ENCODE results near the gene KCNQ2.

KCNQ2 gene

DNA sequence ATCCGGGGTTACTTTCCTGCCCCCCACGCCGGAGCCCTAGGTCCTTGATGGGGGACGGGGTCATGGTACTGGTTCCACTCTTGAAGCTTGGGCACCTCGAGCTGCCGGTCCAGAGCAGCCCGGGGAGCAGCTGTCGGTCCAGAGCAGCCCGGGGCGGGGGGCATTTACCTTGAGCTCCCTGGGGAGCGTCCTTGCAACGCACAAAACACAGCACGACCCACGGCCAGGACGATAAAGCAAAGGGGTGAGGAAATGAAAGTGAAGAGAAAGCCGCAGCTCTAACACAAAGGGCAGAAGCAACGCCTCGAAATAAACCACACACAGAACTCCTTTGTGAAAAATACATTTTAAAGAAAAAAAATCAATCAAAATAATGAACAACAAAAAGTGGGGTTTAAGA, 39.1 kb downstream of the KCNQ2 start:
- Histone ChIP-seq H3K4me1 (ENCODE audit: insufficient read depth, low read length) (peaks cover 3% of the 10 kb centered on the region), H3K36me3 (ENCODE audit: insufficient read depth, low read length) (peaks cover 18% of the 10 kb centered on the region), H2AFZ (ENCODE audit: low read depth, low read length) (no peak overlapping the region), H3K4me3 (ENCODE audit: low read length) (no peak overlapping the region), H3K9me3 (ENCODE audit: low read length) (no peaks in the 10 kb centered on the region), H3K27me3 (ENCODE audit: insufficient read depth, low read length) (no peaks in the 10 kb centered on the region)

DNA sequence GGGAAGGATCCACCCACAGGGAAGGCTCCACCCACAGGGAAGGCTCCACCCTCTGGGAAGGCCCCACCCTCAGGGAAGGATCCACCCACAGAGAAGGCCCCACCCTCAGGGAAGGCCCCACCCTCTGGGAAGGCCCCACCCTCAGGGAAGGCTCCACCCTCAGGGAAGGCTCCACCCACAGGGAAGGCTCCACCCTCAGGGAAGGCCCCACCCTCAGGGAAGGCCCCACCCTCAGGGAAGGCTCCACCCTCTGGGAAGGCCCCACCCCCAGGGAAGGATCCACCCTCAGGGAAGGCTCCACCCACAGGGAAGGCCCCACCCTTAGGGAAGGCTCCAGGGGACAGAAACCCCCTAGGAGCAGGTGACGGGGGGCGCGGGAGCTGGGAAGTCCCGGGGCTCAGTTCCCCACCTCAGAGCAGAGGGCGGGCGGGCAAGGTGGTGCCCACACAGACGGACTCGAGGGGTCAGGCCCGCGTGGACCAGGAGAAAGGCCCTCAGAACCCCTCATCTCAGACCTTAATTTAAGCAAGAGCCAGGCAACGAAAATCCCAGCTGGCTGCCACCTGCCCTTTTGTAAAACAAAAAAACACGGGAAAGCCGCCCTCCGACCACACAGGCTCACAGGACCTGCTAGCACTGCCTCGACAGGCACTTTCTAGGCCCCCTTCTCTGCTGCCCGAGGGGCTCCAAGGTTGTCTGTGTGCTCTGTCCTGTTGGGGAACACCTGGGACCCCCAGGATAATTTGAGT, 39.7 kb downstream of the KCNQ2 start:
- peaks cover 20% of the 10 kb centered on the region for H3K36me3 ChIP-seq (ENCODE audit: insufficient read depth, low read length)
- H3K4me3 ChIP-seq (ENCODE audit: low read length): no peak overlapping the region
- no peaks in the 10 kb centered on the region for H3K27me3 ChIP-seq (ENCODE audit: insufficient read depth, low read length)
- no peak overlapping the region for H2AFZ ChIP-seq (ENCODE audit: low read depth, low read length)
- H3K4me1 ChIP-seq (ENCODE audit: insufficient read depth, low read length): peaks cover 3% of the 10 kb centered on the region
- H3K9me3 ChIP-seq (ENCODE audit: low read length): no peaks in the 10 kb centered on the region

DNA sequence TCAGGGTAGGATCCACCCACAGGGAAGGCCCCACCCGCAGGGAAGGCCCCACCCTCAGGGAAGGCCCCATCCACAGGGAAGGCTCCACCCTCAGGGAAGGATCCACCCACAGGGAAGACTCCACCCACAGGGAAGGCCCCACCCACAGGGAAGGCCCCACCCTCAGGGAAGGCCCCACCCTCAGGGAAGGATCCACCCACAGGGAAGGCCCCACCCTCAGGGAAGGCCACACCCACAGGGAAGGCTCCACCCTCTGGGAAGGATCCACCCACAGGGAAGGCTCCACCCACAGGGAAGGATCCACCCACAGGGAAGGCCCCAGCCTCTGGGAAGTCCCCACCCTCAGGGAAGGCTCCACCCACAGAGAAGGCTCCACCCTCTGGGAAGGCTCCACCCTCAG, 40.5 kb downstream of the KCNQ2 start:
- Histone ChIP-seq H3K4me3 (ENCODE audit: low read length) (no peak overlapping the region), H2AFZ (ENCODE audit: low read depth, low read length) (no peak overlapping the region), H3K36me3 (ENCODE audit: insufficient read depth, low read length) (peaks cover 21% of the 10 kb centered on the region), H3K27me3 (ENCODE audit: insufficient read depth, low read length) (no peaks in the 10 kb centered on the region), H3K4me1 (ENCODE audit: insufficient read depth, low read length) (peaks cover 3% of the 10 kb centered on the region), H3K9me3 (ENCODE audit: low read length) (peaks cover 4% of the 10 kb centered on the region)

DNA sequence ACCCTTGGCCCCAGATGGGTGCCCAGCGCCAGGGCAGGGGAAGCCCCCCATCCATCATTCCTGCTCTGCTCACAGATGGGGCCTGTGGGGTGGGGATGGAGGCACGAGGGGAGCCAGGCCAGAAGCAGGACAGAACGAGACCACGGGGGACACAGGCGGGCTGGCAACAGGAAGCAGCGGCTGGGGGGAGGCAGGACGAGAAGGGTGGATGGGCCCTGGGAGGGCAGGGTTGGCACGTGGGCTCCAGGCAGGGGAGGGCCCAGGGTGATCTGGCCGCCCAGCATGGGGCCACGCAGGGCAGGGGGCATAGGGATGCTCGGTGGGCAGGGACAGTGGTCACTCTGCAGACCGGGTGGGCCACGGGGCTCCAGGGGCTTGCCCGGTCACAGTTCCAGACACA, 41.6 kb downstream of the KCNQ2 start:
- no peak overlapping the region for H2AFZ ChIP-seq (ENCODE audit: low read depth, low read length)
- H3K9me3 ChIP-seq (ENCODE audit: low read length): peaks cover 6% of the 10 kb centered on the region
- H3K4me3 ChIP-seq (ENCODE audit: low read length): no peak overlapping the region
- no peaks in the 10 kb centered on the region for H3K27me3 ChIP-seq (ENCODE audit: insufficient read depth, low read length)
- peaks cover 27% of the 10 kb centered on the region for H3K36me3 ChIP-seq (ENCODE audit: insufficient read depth, low read length)
- H3K4me1 ChIP-seq (ENCODE audit: insufficient read depth, low read length): peaks cover 3% of the 10 kb centered on the region

DNA sequence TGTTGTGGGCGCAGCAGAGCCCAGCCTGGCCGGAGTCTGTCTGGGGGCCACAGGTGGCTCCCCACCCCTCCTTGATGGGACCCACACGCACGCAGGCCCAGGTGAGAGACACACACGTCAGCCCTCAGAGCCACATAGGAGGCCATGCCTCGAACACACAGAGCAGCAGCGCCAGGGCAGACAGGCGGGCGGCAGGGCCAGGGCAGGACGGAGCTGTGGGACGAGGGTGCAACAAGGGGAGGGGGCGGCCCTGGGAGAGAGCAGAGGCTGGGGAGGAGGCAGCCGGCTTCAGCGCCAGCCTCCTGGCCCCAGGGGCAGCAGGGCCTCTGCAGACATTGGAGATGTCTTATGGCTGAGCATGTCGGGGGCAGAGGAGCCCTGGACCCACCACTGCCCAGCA, 42.5 kb downstream of the KCNQ2 start:
- Histone ChIP-seq H3K27me3 (ENCODE audit: insufficient read depth, low read length) (no peaks in the 10 kb centered on the region), H2AFZ (ENCODE audit: low read depth, low read length) (no peak overlapping the region)

DNA sequence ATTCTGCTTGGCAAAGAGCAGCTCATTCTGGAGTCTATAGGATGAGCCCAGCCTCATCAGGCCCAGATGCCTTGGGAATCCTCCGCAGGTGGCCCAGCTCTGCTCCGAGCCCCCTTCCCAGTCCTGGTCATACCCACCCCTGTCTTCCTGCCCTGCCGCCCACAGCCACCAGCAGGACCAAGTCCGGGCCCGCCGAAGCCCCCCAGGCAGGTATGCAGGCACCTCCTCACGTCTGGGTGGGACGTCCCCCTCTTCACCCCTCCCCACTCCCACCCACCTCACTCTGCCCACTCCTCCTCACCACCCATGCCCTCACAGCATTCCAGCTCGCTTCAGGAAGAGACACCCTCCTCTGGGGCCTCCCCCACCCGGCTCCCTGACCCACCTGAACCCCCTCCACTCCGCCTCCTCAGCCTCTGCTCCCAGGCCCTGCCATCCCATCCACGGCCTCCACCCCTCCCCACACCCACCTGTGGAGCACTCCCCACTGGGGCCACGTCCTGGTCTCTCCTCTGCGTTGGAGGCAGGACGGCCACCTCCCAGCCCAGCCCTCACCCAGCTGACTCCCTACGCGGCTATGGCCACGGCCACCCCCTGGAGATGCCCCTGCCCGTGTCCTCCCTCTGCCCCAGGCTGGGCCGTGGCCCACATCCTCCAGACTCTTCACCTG, 43.4 kb downstream of the KCNQ2 start:
- Histone ChIP-seq H3K9me3 (ENCODE audit: low read length) (peaks cover 6% of the 10 kb centered on the region), H3K36me3 (ENCODE audit: insufficient read depth, low read length) (peaks cover 41% of the 10 kb centered on the region), H3K27me3 (ENCODE audit: insufficient read depth, low read length) (no peaks in the 10 kb centered on the region), H2AFZ (ENCODE audit: low read depth, low read length) (no peak overlapping the region), H3K4me3 (ENCODE audit: low read length) (no peak overlapping the region), H3K4me1 (ENCODE audit: insufficient read depth, low read length) (no peaks in the 10 kb centered on the region)

More for the DNA sequence above, 42.5 kb downstream of the KCNQ2 start:
- H3K4me3 ChIP-seq (ENCODE audit: low read length): no peak overlapping the region
- H3K4me1 ChIP-seq (ENCODE audit: insufficient read depth, low read length): peaks cover 3% of the 10 kb centered on the region
- H3K36me3 ChIP-seq (ENCODE audit: insufficient read depth, low read length): peaks cover 35% of the 10 kb centered on the region
- H3K9me3 ChIP-seq (ENCODE audit: low read length): peaks cover 6% of the 10 kb centered on the region

DNA sequence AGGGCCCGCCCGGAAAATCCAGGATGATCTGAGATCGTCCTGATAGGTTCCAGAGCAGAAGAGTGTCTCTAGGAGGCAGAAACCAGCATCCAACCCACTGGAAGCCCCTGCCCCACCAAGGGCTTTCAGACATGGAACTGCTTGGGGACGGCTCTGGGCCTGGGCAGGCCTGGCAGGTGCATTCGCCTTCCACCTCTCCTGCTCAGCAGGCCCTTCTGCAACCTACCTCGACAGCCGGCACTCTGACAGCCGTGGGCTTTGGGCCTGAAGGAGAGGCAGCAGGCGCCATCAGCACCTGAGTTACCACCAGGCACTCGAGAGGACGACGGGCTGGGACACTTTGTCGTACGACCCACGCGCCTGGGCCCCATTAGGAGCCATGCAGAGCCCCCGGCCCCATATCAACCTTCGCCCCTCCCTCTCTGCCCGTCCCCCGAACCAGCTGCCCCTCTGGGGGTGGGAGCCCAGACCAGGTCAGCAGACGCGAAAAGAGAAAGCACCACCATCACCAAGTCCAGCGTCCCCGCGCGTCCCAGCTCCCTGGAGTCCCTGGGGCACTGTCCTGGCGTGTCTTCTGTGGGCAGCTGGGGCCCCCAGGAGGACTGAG, 44.6 kb downstream of the KCNQ2 start:
- peaks cover 6% of the 10 kb centered on the region for H3K9me3 ChIP-seq (ENCODE audit: low read length)
- H3K4me1 ChIP-seq (ENCODE audit: insufficient read depth, low read length): no peaks in the 10 kb centered on the region
- H2AFZ ChIP-seq (ENCODE audit: low read depth, low read length): no peak overlapping the region
- peaks cover 51% of the 10 kb centered on the region for H3K36me3 ChIP-seq (ENCODE audit: insufficient read depth, low read length)
- no peak overlapping the region for H3K4me3 ChIP-seq (ENCODE audit: low read length)
- H3K27me3 ChIP-seq (ENCODE audit: insufficient read depth, low read length): no peaks in the 10 kb centered on the region

DNA sequence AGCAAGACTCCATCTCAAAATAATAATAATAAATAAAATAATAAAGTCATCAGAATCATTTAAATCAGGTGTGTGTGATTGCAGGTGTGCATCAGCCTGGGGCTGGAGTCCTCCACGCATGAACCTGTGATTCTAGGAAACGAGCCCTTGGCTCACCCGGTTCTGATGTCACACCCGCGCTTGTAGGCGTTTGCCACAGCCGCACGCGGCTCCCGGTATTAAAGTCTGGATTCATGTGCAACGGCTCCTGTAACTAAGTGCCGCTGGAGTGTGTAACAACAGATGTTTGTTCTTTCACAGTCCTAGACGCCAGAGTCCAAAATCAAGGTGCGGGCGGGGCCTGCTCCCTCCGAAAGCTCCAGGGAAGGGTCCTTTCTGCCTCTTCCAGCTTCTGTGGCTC, 45.2 kb downstream of the KCNQ2 start:
- no peak overlapping the region for H2AFZ ChIP-seq (ENCODE audit: low read depth, low read length)
- no peaks in the 10 kb centered on the region for H3K27me3 ChIP-seq (ENCODE audit: insufficient read depth, low read length)
- H3K4me3 ChIP-seq (ENCODE audit: low read length): no peak overlapping the region
- H3K9me3 ChIP-seq (ENCODE audit: low read length): peaks cover 6% of the 10 kb centered on the region
- no peaks in the 10 kb centered on the region for H3K4me1 ChIP-seq (ENCODE audit: insufficient read depth, low read length)
- peaks cover 55% of the 10 kb centered on the region for H3K36me3 ChIP-seq (ENCODE audit: insufficient read depth, low read length)

DNA sequence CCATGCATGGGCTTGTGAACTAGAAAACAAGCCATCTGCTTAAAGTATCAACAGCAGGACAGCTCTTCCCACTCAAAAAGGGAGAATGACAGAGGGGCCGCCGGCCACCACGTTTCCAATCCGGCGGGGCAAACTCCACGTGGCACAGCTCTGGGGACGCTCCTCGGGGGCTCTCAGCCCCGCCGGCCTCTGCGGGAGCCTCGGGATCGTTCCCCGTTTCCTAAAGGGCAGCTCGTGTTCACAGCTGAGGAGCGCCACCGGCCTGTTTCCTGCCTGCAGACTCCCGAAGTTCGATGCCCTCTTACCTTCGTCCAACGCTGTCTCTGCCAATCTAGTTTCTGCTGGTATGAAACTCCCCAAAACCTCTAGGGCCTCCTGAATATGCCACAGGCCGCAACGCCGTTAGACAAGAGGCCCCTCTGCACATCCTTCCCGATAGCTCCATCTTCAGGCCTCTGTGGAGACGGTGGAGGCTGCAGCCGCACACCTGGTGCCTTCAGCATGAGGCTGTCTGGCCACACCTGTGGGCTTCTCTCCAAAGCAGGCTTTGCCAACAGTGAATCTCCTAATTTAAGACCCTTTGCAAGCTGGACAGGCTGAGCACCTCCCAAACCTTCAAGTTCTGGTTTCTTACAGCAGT, 46.5 kb downstream of the KCNQ2 start:
- H2AFZ ChIP-seq (ENCODE audit: low read depth, low read length): no peak overlapping the region
- peaks cover 53% of the 10 kb centered on the region for H3K36me3 ChIP-seq (ENCODE audit: insufficient read depth, low read length)
- no peaks in the 10 kb centered on the region for H3K27me3 ChIP-seq (ENCODE audit: insufficient read depth, low read length)
- no peak overlapping the region for H3K4me3 ChIP-seq (ENCODE audit: low read length)
- peaks cover 6% of the 10 kb centered on the region for H3K9me3 ChIP-seq (ENCODE audit: low read length)
- H3K4me1 ChIP-seq (ENCODE audit: insufficient read depth, low read length): no peaks in the 10 kb centered on the region

DNA sequence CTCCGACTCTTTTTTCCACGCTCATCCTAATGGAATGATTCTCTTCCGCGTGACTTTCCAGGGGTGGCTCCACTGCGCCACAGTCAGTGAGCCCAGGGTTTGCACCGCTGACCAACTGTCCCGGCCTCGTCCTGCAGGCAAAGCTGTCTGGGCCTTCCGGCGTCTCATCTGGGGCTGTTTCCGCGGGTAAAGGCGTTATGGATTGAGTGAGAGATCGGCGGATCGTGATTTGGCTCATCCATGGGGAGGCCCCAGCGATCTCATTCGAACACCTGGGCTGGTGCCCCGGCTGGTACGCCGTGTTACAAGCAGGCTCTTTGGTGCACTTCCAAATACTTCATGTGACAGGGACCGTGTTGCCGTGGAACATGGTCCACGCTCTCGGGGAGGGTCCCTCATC, 47.8 kb downstream of the KCNQ2 start:
- Histone ChIP-seq H3K36me3 (ENCODE audit: insufficient read depth, low read length) (peaks cover 49% of the 10 kb centered on the region), H3K27me3 (ENCODE audit: insufficient read depth, low read length) (no peaks in the 10 kb centered on the region), H3K4me1 (ENCODE audit: insufficient read depth, low read length) (no peaks in the 10 kb centered on the region), H3K9me3 (ENCODE audit: low read length) (peaks cover 6% of the 10 kb centered on the region), H2AFZ (ENCODE audit: low read depth, low read length) (no peak overlapping the region), H3K4me3 (ENCODE audit: low read length) (no peak overlapping the region)

DNA sequence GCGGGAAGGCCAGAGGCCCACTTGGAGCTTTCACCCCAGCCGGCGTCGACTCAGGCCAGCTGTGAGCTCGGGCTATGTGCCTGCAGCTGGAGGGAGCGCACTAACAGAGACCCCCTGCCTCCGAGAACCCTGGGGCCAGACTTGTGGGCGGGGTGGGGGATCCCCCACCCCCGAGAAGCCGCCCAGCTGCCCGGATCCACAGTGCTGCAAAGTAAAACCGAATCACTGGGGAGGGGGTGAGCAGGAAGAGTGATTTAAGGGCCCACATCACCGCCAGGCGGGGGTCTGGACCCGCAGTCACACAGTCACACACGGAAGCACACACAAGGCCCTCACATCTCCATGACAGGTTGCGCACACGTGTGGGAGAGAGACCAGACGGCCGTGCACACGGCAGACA, 48.7 kb downstream of the KCNQ2 start:
- Histone ChIP-seq H3K36me3 (ENCODE audit: insufficient read depth, low read length) (peaks cover 52% of the 10 kb centered on the region), H3K27me3 (ENCODE audit: insufficient read depth, low read length) (no peaks in the 10 kb centered on the region)

DNA sequence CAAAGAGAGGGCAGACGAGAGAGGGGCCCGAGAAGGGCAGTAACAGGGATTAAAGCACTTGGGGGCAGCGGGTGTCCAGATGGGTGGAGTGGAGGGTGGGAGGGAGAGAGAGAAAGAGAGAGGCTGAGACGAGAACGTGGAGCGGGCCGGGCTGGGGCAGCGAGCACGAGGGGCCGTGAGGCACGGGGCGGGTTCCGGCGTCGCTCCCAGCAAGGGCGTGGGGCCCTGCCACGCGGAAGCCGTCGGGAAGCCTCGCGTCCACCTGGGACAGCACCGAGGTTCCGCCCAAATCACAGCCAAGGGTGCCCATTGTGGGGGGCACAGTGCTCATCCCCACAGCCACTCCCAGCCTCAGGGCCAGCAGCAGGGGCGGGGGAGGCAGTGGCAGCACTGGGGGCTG, 49.8 kb downstream of the KCNQ2 start:
- Histone ChIP-seq H3K4me1 (ENCODE audit: insufficient read depth, low read length) (no peaks in the 10 kb centered on the region), H2AFZ (ENCODE audit: low read depth, low read length) (no peak overlapping the region), H3K36me3 (ENCODE audit: insufficient read depth, low read length) (peaks cover 43% of the 10 kb centered on the region), H3K4me3 (ENCODE audit: low read length) (no peak overlapping the region), H3K9me3 (ENCODE audit: low read length) (peaks cover 6% of the 10 kb centered on the region), H3K27me3 (ENCODE audit: insufficient read depth, low read length) (no peaks in the 10 kb centered on the region)

More for the DNA sequence above, 48.7 kb downstream of the KCNQ2 start:
- H2AFZ ChIP-seq (ENCODE audit: low read depth, low read length): no peak overlapping the region
- no peak overlapping the region for H3K4me3 ChIP-seq (ENCODE audit: low read length)
- H3K4me1 ChIP-seq (ENCODE audit: insufficient read depth, low read length): no peaks in the 10 kb centered on the region
- peaks cover 6% of the 10 kb centered on the region for H3K9me3 ChIP-seq (ENCODE audit: low read length)

DNA sequence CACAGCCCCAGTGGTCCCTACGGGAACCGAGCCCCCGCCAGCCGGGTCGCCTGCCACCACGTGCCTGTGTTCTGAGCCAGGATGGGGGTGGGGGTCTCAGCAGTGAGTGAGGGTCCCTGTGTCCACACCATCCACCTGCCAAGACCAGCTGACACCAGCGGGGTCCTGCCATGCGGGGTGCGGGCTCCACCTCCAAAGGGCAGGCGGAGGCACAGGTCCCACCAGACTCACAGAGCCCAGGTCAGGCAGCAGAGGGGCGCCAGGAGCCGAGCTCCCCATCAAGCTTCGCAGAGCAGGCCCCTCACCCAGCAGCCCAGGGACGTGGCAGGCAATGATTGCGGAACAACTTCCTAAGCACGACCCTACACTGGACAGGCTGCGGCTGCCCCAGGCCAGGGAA, 50.5 kb downstream of the KCNQ2 start:
- peaks cover 6% of the 10 kb centered on the region for H3K4me1 ChIP-seq (ENCODE audit: insufficient read depth, low read length)
- no peaks in the 10 kb centered on the region for H3K27me3 ChIP-seq (ENCODE audit: insufficient read depth, low read length)

More for the DNA sequence above, 50.5 kb downstream of the KCNQ2 start:
- no peak overlapping the region for H2AFZ ChIP-seq (ENCODE audit: low read depth, low read length)
- H3K4me3 ChIP-seq (ENCODE audit: low read length): no peak overlapping the region
- peaks cover 37% of the 10 kb centered on the region for H3K36me3 ChIP-seq (ENCODE audit: insufficient read depth, low read length)
- peaks cover 2% of the 10 kb centered on the region for H3K9me3 ChIP-seq (ENCODE audit: low read length)
